HG02938 (cell line): ENCODE results near the gene TNFRSF18.
"Not testable (repeated sequence)": the region's sequence is repeated elsewhere in the genome, so short reads cannot be mapped to it uniquely, and the experiment has no call there.

Experiments used
- ATAC-seq: cut with Tn5 transposase; IDR thresholded peaks from one replicate; pipeline ENCODE4 v1.9.1; 2021; ENCODE audit warnings: mild to moderate bottlenecking, moderate library complexity; ENCODE audit not compliant: unreplicated experiment

TNFRSF18 gene

GRCh38 chr1:1199141-1199960 is 7.0 kb downstream of the TNFRSF18 start:
- ATAC-seq, result no peak

- no peak for ATAC-seq
Observed at GRCh38 chr1:1198423-1199140, 7.8 kb downstream of the TNFRSF18 start.

- no peak for ATAC-seq
Observed at GRCh38 chr1:1197551-1198422, 8.6 kb downstream of the TNFRSF18 start.

GRCh38 chr1:1197188-1197500 is 9.2 kb downstream of the TNFRSF18 start:
- no peak for ATAC-seq

GRCh38 chr1:1196431-1197187 is 9.8 kb downstream of the TNFRSF18 start:
- no peak for ATAC-seq

GRCh38 chr1:1195726-1196125 is 10.7 kb downstream of the TNFRSF18 start:
- not testable (repeated sequence) for ATAC-seq

- no peak for ATAC-seq
Observed at GRCh38 chr1:1194723-1195122, 11.7 kb downstream of the TNFRSF18 start.

GRCh38 chr1:1191734-1192133 is 14.7 kb downstream of the TNFRSF18 start:
- ATAC-seq, result no peak

- ATAC-seq, result no peak
Observed at GRCh38 chr1:1189111-1189510, 17.3 kb downstream of the TNFRSF18 start.

- no peak for ATAC-seq
Observed at GRCh38 chr1:1187938-1188337, 18.5 kb downstream of the TNFRSF18 start.

GRCh38 chr1:1185101-1185765 is 21.2 kb downstream of the TNFRSF18 start:
- no peak for ATAC-seq

- ATAC-seq, result no peak
Observed at GRCh38 chr1:1183833-1184775, 22.3 kb downstream of the TNFRSF18 start.

- no peak for ATAC-seq
Observed at GRCh38 chr1:1183221-1183747, 23.1 kb downstream of the TNFRSF18 start.

- ATAC-seq, result no peak
Observed at GRCh38 chr1:1182491-1183220, 23.7 kb downstream of the TNFRSF18 start.

- ATAC-seq, result no peak
Observed at GRCh38 chr1:1181938-1182410, 24.4 kb downstream of the TNFRSF18 start.

- ATAC-seq, result no peak
Observed at GRCh38 chr1:1181129-1181937, 25.1 kb downstream of the TNFRSF18 start.
